ENCODE data around the gene RAPGEF3. TPM values are rescaled to one million over a fixed set of nuclear protein-coding genes. Genes with fewer than 3 reads are reported as not detected.

The RAPGEF3 gene
- total and polyA plus RNA-seq, 9 of the 15 experiments (the other 6 are each of a cell fraction or from before 2014, with no cell fraction given): 0.03 to 0.78 (median 0.37) TPM; not detected in 1

DNA sequence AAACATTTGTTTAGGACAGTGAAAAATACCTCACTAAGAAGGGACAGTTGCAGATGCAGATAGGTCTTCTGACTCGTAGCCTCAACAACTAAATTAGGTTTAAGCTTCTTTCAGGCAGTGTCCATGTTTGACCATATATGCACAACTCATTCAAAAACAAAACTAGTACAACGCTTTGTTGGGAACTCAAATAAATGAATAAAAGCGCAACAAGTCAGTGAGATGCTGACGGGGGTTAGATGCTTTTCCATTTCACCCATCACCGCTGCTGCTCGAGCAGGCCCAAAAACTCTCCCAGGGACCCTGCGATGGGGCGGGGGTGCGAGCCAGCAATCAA, 53.5 kb downstream of the RAPGEF3 start:
- peak overlapping the region; percentile 83 for H3K4me2 ChIP-seq (ENCODE audit: insufficient read depth, low read length)
- peak overlapping the region; percentile 83 for H3K4me3 ChIP-seq
- no peaks in the 10 kb centered on the region for H3K27me3 ChIP-seq (ENCODE audit: control insufficient read depth in 2 of 2, insufficient read depth in 2 of 2, low read length in 2 of 2)
- peak overlapping the region; percentile 80 for H2AFZ ChIP-seq (ENCODE audit: low read depth, low read length)
- peak overlapping the region; percentile 93 for H3K27ac ChIP-seq (ENCODE audit: extremely low read depth, low read depth, low read length)
- no peaks in the 10 kb centered on the region for H3K9me3 ChIP-seq (replicated peaks; ENCODE audit: control insufficient read depth, insufficient read depth, low read depth, low read length)
- intact Hi-C loops (cut with micrococcal nuclease) (no loop called here), in situ Hi-C loops (cut with MboI) (no loop called here)
- BruUV-seq (replicated peaks): no TSS peak
- no peak for TF ChIP-seq ZKSCAN1 (IDR thresholded peaks at IDR 0.05; ENCODE audit: low read depth, low read length)
- TF ChIP-seq HIVEP1 (CRISPR knock-in tag; IDR thresholded peaks at IDR 0.05): no peak
- 0 out of 4 replicates have a peak, but pooled peaks of 1 of the 2 experiments have one; percentile 1 for TF ChIP-seq TEAD1 (CRISPR knock-in tag; IDR thresholded peaks at IDR 0.05)
- TF ChIP-seq, protein P1, sequence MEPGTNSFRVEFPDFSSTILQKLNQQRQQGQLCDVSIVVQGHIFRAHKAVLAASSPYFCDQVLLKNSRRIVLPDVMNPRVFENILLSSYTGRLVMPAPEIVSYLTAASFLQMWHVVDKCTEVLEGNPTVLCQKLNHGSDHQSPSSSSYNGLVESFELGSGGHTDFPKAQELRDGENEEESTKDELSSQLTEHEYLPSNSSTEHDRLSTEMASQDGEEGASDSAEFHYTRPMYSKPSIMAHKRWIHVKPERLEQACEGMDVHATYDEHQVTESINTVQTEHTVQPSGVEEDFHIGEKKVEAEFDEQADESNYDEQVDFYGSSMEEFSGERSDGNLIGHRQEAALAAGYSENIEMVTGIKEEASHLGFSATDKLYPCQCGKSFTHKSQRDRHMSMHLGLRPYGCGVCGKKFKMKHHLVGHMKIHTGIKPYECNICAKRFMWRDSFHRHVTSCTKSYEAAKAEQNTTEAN (CRISPR knock-in tag; IDR thresholded peaks at IDR 0.05): 0 out of 2 replicates have a peak, but pooled peaks have one; percentile 9
- TF ChIP-seq MED1 (CRISPR knock-in tag; IDR thresholded peaks at IDR 0.05; ENCODE audit: borderline replicate concordance): no peak
- no peak for TF ChIP-seq WHSC1 (IDR thresholded peaks at IDR 0.05; ENCODE audit: low read length)
- H3K4me1 ChIP-seq (replicated peaks in 1 of 2; ENCODE audit: control insufficient read depth in 2 of 2, insufficient read depth in 2 of 2, low read length in 2 of 2): peaks cover 9 to 36% of the 10 kb centered on the region in 2 experiments
- CTCF ChIA-PET (ENCODE audit: low intra/inter-chr PET ratio): no interaction called here
- H3K9ac ChIP-seq (ENCODE audit: insufficient read depth in 1 of 2, low read depth in 2 of 2, low read length in 2 of 2): peak overlapping the region; percentile 95 to 98
- H3K79me2 ChIP-seq (ENCODE audit: control insufficient read depth, insufficient read depth, low read length): peaks cover 74% of the 10 kb centered on the region
- FAIRE-seq (no peak), DNase-seq (ENCODE audit: extremely low read depth in 1 of 4, low spot score in 3 of 4) (no peak), ATAC-seq (no peak)
- no peaks in the 10 kb centered on the region for H3K9me1 ChIP-seq (ENCODE audit: control insufficient read depth, insufficient read depth, low read length)
- peaks cover 33% of the 10 kb centered on the region for H3K36me3 ChIP-seq (ENCODE audit: control insufficient read depth, insufficient read depth, low read length)
- POLR2A ChIA-PET: interaction anchor here (0.7 to 1.6 kb wide), 5 partner anchors 8 to 1978 kb away, joined by 3 to 4 read pairs (median 3); partner anchors contain the start of gene ENDOU
- H4K20me1 ChIP-seq (replicated peaks; ENCODE audit: control insufficient read depth, insufficient read depth, low read length): no peaks in the 10 kb centered on the region
- 1% methylated on average over 9 of the region's 9 CpGs for WGBS (ENCODE audit: insufficient coverage, low coverage, missing lambda C conversion rate)
